Measurements from ENCODE around the gene SURF2. TPM values are rescaled to one million over a fixed set of nuclear protein-coding genes. Genes with fewer than 3 reads are reported as not detected.

SURF2 gene
- 10.1 and 12.5 TPM in 2 replicates for total RNA-seq

GRCh38 chr9:133356391-133357091 is at the start of gene SURF2, which contains the start of gene SURF1:
Gene SURF2 (plus strand): TSS chr9:133356550. CDS start chr9:133356593, 43 bp downstream.
Gene SURF1 (minus strand): TSS chr9:133356487. CDS start chr9:133356453, 34 bp downstream.

GRCh38 chr9:133335924-133336811 is 20.2 kb upstream of the SURF2 start, which contains the start of gene SURF6:
Gene SURF6 (minus strand): TSS chr9:133336188. CDS start chr9:133336132, 56 bp downstream.

DNA sequence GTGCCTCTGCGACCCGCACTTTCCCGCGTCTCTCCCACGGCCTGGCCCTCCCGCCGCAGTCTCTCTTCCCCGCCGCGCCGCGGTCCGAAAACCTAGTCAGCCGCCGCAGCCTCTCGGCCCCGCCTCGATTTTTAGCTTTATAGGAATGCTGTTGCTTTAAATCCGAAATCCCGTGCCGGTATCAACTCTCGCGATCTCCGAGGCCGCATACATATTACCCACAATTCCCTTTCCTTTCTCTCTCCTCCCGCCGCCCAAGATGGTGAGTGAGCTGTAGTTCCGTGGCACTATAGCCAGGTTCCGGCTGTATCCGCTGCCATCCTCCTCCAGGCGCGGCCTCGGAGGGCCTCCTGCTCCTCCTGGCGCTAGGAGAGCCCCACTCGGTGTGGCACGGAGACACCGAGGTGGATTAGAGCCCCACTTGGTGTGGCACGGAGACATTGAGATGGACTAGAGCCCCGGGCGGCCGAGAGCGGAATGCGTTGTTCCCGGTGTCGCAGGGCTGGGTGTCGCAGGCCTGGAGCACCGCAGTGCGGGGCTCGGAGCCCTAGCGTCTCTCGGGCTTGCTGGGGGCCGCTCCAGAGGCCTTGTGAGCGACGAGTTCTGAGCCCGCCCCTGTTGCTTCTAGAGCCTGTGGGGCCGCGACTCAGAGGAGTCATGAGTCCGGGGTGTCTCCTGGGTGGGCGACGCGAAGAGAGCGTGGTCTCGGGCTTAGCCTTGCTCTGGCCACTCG is 8.2 kb upstream of the SURF2 start, which contains the start of the genes MED22 and RPL7A:
Gene MED22 (minus strand): TSS at position 147 of the 733 bp plus-strand sequence. CDS start 1,469 bp downstream, outside the sequence.
Gene RPL7A (plus strand): TSS at position 234 of the 733 bp plus-strand sequence. CDS start 26 bp downstream, at position 260.

GRCh38 chr9:133375724-133376654 is 19.6 kb downstream of the SURF2 start, which contains the start of the genes STKLD1 and SURF4:
Gene STKLD1 (plus strand): TSS chr9:133376366. CDS start chr9:133376474, 108 bp downstream.
Gene SURF4 (minus strand): TSS chr9:133376060. CDS start chr9:133375969, 91 bp downstream.

Other genes starting within 250 kb of the SURF2 start
- 31.1 and 46.1 TPM in 2 replicates for gene RALGDS, start 235.3 kb upstream of the SURF2 start, total RNA-seq
- 16.5 and 32.2 TPM in 2 replicates for gene GBGT1, start 192.6 kb upstream of the SURF2 start, total RNA-seq
- gene OBP2B, start 147.3 kb upstream of the SURF2 start, total RNA-seq, result not detected in 2 replicates
- 0.43 TPM in 2 replicates for gene ABO, start 81.3 kb upstream of the SURF2 start, total RNA-seq
- gene SURF6, start 20.4 kb upstream of the SURF2 start, total RNA-seq, result 8.0 and 10.5 TPM in 2 replicates
- 12.1 and 12.5 TPM in 2 replicates for gene MED22, start 8.4 kb upstream of the SURF2 start, total RNA-seq
- gene RPL7A, start 8.3 kb upstream of the SURF2 start, total RNA-seq, result 2,195 and 2,415 TPM in 2 replicates
- gene SURF1, start 63 bp upstream of the SURF2 start, total RNA-seq, result 21.3 and 31.9 TPM in 2 replicates
- 283 and 354 TPM in 2 replicates for gene SURF4, start 19.5 kb downstream of the SURF2 start, total RNA-seq
- gene STKLD1, start 19.8 kb downstream of the SURF2 start, total RNA-seq, result 0.69 and 0.98 TPM in 2 replicates
- gene REXO4, start 61.5 kb downstream of the SURF2 start, total RNA-seq, result 13.1 and 19.5 TPM in 2 replicates
- 0.52 and 0.65 TPM in 2 replicates for gene ADAMTS13, start 65.8 kb downstream of the SURF2 start, total RNA-seq
- gene CACFD1, start 103.4 kb downstream of the SURF2 start, total RNA-seq, result 10.7 and 11.0 TPM in 2 replicates
- 8.2 and 13.2 TPM in 2 replicates for gene SLC2A6, start 122.5 kb downstream of the SURF2 start, total RNA-seq
- not detected in 2 replicates for gene MYMK, start 168.4 kb downstream of the SURF2 start, total RNA-seq
- gene ADAMTSL2, start 178.2 kb downstream of the SURF2 start, total RNA-seq, result 0.09 and 0.11 TPM in 2 replicates